ENCODE measurements around the gene UGT1A3. TPM values are rescaled to one million over a fixed set of nuclear protein-coding genes. Genes with fewer than 3 reads are reported as not detected.
"Not testable (repeated sequence)": the region's sequence is repeated elsewhere in the genome, so short reads cannot be mapped to it uniquely, and the experiment has no call there.

Gene UGT1A3
- total RNA-seq, 2 experiments from 2014 or later: not detected

GRCh38 chr2:233698740-233699139 lies 30.1 kb upstream of the UGT1A3 start:
- POLR2A ChIA-PET: no interaction called here
- CTCF ChIA-PET: no interaction called here
- no peak for DNase-seq
- no peaks in the 10 kb centered on the region for H3K36me3 Mint-ChIP-seq (ENCODE audit: low read depth)
- H3K4me1 Mint-ChIP-seq: no peaks in the 10 kb centered on the region
- H3K27ac Mint-ChIP-seq: no peak overlapping the region
- no peaks in the 10 kb centered on the region for H3K9me3 Mint-ChIP-seq
- H3K4me3 Mint-ChIP-seq: no peak overlapping the region
- H3K27me3 Mint-ChIP-seq: peaks cover 24% of the 10 kb centered on the region

DNA sequence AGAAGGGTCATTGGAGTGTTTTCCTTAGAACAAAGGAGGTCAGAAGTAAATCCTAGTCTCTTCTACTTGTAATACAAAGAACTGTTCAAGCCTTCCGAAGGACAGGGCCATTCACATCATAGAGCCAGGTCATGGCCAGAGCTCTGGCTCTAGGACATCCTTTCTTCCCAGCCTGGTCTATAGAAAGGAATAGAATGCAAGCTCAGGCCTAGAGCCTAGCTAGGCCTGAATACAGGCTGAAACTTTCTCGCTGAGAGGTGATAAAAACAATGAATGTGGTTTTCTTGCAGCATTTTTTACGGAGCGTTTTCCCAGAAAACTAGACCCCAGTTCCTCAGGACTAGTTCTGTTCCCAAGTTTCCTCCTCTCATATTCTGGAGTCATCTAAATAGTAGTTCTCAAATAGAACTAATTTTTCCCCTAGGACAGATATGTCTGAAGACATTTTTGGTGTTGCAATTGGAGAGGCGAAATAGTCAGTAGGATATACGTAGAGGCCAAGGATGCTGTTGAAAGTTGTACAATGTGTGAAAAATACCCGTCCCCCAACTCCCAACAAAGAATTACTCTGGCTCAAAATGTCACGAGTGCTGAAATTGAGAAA lies 29.3 kb upstream of the UGT1A3 start:
- Mint-ChIP-seq H3K4me1 (no peaks in the 10 kb centered on the region), H3K4me3 (no peak overlapping the region), H3K27me3 (peaks cover 24% of the 10 kb centered on the region), H3K27ac (no peak overlapping the region), H3K36me3 (ENCODE audit: low read depth) (no peaks in the 10 kb centered on the region), H3K9me3 (no peaks in the 10 kb centered on the region)
- DNase-seq: no peak
- ChIA-PET POLR2A (no interaction called here), CTCF (no interaction called here)

- ChIA-PET CTCF (no interaction called here), POLR2A (no interaction called here)
- Mint-ChIP-seq H3K36me3 (ENCODE audit: low read depth) (no peaks in the 10 kb centered on the region), H3K27ac (no peak overlapping the region), H3K27me3 (peaks cover 25% of the 10 kb centered on the region), H3K4me1 (no peaks in the 10 kb centered on the region), H3K4me3 (no peak overlapping the region), H3K9me3 (no peaks in the 10 kb centered on the region)
- DNase-seq: no peak
These were observed 28.7 kb upstream of the UGT1A3 start for GRCh38 chr2:233700028-233700635.

DNA sequence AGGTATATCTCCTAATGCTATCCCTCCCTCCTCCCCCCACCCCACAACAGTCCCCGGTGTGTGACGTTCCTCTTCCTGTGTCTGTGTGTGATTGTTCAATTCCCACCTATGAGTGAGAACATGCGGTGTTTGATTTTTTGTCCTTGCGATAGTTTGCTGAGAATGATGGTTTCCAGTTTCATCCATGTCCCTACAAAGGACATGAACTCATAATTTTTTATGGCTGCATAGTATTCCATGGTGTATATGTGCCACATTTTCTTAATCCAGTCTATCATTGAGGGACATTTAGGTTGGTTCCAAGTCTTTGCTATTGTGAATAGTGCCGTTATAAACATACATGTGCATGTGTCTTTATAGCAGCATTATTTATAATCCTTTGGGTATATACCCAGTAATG lies 28.0 kb upstream of the UGT1A3 start:
- POLR2A ChIA-PET; H3K27ac Mint-ChIP-seq; CTCF ChIA-PET; DNase-seq; H3K9me3 Mint-ChIP-seq; H3K36me3 Mint-ChIP-seq (ENCODE audit: low read depth); H3K4me1 Mint-ChIP-seq; H3K4me3 Mint-ChIP-seq: not testable (repeated sequence)
- H3K27me3 Mint-ChIP-seq: peaks cover 28% of the 10 kb centered on the region

- Mint-ChIP-seq H3K36me3 (ENCODE audit: low read depth) (no peaks in the 10 kb centered on the region), H3K4me1 (no peaks in the 10 kb centered on the region), H3K27me3 (peaks cover 22% of the 10 kb centered on the region), H3K9me3 (no peaks in the 10 kb centered on the region), H3K4me3 (no peak overlapping the region), H3K27ac (no peak overlapping the region)
- POLR2A ChIA-PET: no interaction called here
- no peak for DNase-seq
- CTCF ChIA-PET: no interaction called here
These were observed 26.6 kb upstream of the UGT1A3 start for GRCh38 chr2:233702238-233702637.

GRCh38 chr2:233705911-233706506 lies 22.8 kb upstream of the UGT1A3 start:
- Mint-ChIP-seq H3K27me3 (peaks cover 29% of the 10 kb centered on the region), H3K36me3 (ENCODE audit: low read depth) (no peaks in the 10 kb centered on the region), H3K9me3 (no peaks in the 10 kb centered on the region), H3K4me1 (no peaks in the 10 kb centered on the region), H3K4me3 (no peak overlapping the region), H3K27ac (no peak overlapping the region)
- ChIA-PET POLR2A (no interaction called here), CTCF (no interaction called here)
- DNase-seq: no peak

GRCh38 chr2:233706720-233707119 lies 22.1 kb upstream of the UGT1A3 start:
- no peak for DNase-seq
- no peaks in the 10 kb centered on the region for H3K9me3 Mint-ChIP-seq
- H3K27ac Mint-ChIP-seq: no peak overlapping the region
- H3K36me3 Mint-ChIP-seq (ENCODE audit: low read depth): no peaks in the 10 kb centered on the region
- H3K27me3 Mint-ChIP-seq: peaks cover 31% of the 10 kb centered on the region
- CTCF ChIA-PET: interaction anchor here (0.7 to 1.3 kb wide), 3 partner anchors 10 to 1822 kb away, joined by 3 to 5 read pairs (median 3); partner anchors contain the start of gene UGT1A4
- POLR2A ChIA-PET: no interaction called here
- no peak overlapping the region for H3K4me3 Mint-ChIP-seq
- no peaks in the 10 kb centered on the region for H3K4me1 Mint-ChIP-seq

GRCh38 chr2:233707940-233708644 lies 20.8 kb upstream of the UGT1A3 start:
- no peaks in the 10 kb centered on the region for H3K9me3 Mint-ChIP-seq
- no peak for DNase-seq
- H3K4me1 Mint-ChIP-seq: no peaks in the 10 kb centered on the region
- peaks cover 29% of the 10 kb centered on the region for H3K27me3 Mint-ChIP-seq
- ChIA-PET POLR2A (interaction anchor here (0.6 kb wide), 1 partner anchor 727 kb away, joined by 3 read pairs; no protein-coding TSS in a partner anchor), CTCF (interaction anchor here (1.3 kb wide), 1 partner anchor 8 kb away, joined by 5 read pairs; no protein-coding TSS in a partner anchor)
- H3K4me3 Mint-ChIP-seq: no peak overlapping the region
- no peaks in the 10 kb centered on the region for H3K36me3 Mint-ChIP-seq (ENCODE audit: low read depth)
- H3K27ac Mint-ChIP-seq: no peak overlapping the region

DNA sequence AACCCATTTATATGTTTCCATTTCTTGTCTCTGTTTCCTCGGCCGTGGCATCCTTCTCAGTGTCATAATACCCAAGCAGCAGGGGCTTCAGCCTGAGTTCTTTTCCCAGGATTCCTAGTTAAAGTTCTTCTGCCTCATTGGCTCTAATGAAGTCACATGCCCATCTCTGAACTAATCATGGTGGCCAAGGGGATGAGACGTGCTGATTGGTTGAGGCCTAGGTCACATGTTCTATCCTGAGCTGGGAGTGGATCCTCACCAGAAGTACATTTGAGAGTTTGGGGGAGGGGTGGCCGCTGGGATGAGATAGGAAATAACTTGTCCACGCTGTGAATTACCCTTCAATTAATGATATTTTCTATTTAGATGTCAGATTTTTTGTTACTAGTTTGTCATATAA lies 19.9 kb upstream of the UGT1A3 start:
- POLR2A ChIA-PET: no interaction called here
- CTCF ChIA-PET: no interaction called here
- Mint-ChIP-seq H3K4me3 (no peak overlapping the region), H3K27ac (no peak overlapping the region), H3K4me1 (peaks cover 2% of the 10 kb centered on the region), H3K27me3 (peaks cover 35% of the 10 kb centered on the region), H3K36me3 (ENCODE audit: low read depth) (no peaks in the 10 kb centered on the region), H3K9me3 (no peaks in the 10 kb centered on the region)
- no peak for DNase-seq

GRCh38 chr2:233711312-233712008 lies 17.4 kb upstream of the UGT1A3 start:
- POLR2A ChIA-PET: no interaction called here
- CTCF ChIA-PET: interaction anchor here (1.4 kb wide), 1 partner anchor 147 kb away, joined by 3 read pairs; no protein-coding TSS in a partner anchor
- Mint-ChIP-seq H3K4me3 (no peak overlapping the region), H3K27ac (no peak overlapping the region), H3K27me3 (peaks cover 39% of the 10 kb centered on the region), H3K9me3 (no peaks in the 10 kb centered on the region), H3K4me1 (peaks cover 5% of the 10 kb centered on the region), H3K36me3 (ENCODE audit: low read depth) (no peaks in the 10 kb centered on the region)
- DNase-seq: peak; percentile 69

GRCh38 chr2:233712611-233713261 lies 16.1 kb upstream of the UGT1A3 start, which contains the start of gene UGT1A5:
UGT1A5 (plus strand) TSS chr2:233712907; CDS start chr2:233712992, 85 bp downstream.
- Mint-ChIP-seq H3K27ac (no peak within 1 kb of the TSS), H3K36me3 (ENCODE audit: low read depth) (no peaks in the 10 kb centered on the region), H3K9me3 (no peaks in the 10 kb centered on the region), H3K27me3 (peaks cover 35% of the 10 kb centered on the region), H3K4me3 (no peak within 1 kb of the TSS), H3K4me1 (peaks cover 5% of the 10 kb centered on the region)
- POLR2A ChIA-PET: no interaction called here
- CTCF ChIA-PET: no interaction called here
- no peak for DNase-seq

- H3K27ac Mint-ChIP-seq: no peak overlapping the region
- no peaks in the 10 kb centered on the region for H3K9me3 Mint-ChIP-seq
- H3K4me3 Mint-ChIP-seq: no peak overlapping the region
- H3K4me1 Mint-ChIP-seq: peaks cover 5% of the 10 kb centered on the region
- H3K27me3 Mint-ChIP-seq: peaks cover 39% of the 10 kb centered on the region
- CTCF ChIA-PET: no interaction called here
- DNase-seq: no peak
- POLR2A ChIA-PET: no interaction called here
- H3K36me3 Mint-ChIP-seq (ENCODE audit: low read depth): no peaks in the 10 kb centered on the region
These were observed 15.6 kb upstream of the UGT1A3 start for GRCh38 chr2:233713262-233713615.

DNA sequence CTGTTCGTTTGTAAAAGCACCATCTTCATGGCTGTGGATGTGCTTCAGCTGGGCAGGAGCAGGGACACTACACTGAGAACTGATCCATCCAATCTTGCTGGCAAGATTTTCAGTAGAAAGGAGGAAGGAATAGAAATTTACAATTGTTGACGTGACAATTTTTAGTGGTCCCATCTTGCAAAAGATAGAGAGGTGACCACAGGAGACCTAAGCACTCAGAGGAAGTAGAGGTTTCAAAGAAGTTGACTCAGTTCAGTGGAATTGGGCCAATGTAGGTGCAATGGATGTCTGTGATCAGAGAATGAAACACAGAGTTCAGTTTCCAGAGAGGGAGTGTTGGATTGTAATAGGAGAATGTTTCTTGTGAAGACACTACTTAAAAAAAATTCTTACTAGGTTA lies 14.7 kb upstream of the UGT1A3 start:
- no peak overlapping the region for H3K4me3 Mint-ChIP-seq
- H3K36me3 Mint-ChIP-seq (ENCODE audit: low read depth): no peaks in the 10 kb centered on the region
- no peaks in the 10 kb centered on the region for H3K9me3 Mint-ChIP-seq
- peaks cover 38% of the 10 kb centered on the region for H3K27me3 Mint-ChIP-seq
- DNase-seq: no peak
- no peak overlapping the region for H3K27ac Mint-ChIP-seq
- peaks cover 5% of the 10 kb centered on the region for H3K4me1 Mint-ChIP-seq
- POLR2A ChIA-PET: no interaction called here
- CTCF ChIA-PET: no interaction called here
